IPS DF 6.9 (cell line): ENCODE results near the gene SIPA1.

Experiments
- DNase-seq: peaks from one replicate; pipeline ENCODE4 v3.0.0-alpha.2; 2013; ENCODE audit warnings: low read depth, low spot score
- H3K27ac ChIP-seq: one replicate; pipeline ENCODE4 v1.5.1; 2013; ENCODE audit warnings: low read length, control low read depth
- H3K27me3 ChIP-seq: 2 replicates; pipeline ENCODE4 v1.6.1; 2013; ENCODE audit warnings: mild to moderate bottlenecking, low read length; ENCODE audit not compliant: control insufficient read depth, insufficient read depth
- H3K36me3 ChIP-seq: 2 replicates; pipeline ENCODE4 v1.6.1; 2013; ENCODE audit warnings: low read length; ENCODE audit not compliant: control insufficient read depth, insufficient read depth
- H3K4me1 ChIP-seq: 2 replicates; pipeline ENCODE4 v1.6.1; 2013; ENCODE audit warnings: low read length; ENCODE audit not compliant: control insufficient read depth, insufficient read depth
- H3K4me3 ChIP-seq: 2 replicates; pipeline ENCODE4 v1.5.1; 2013; ENCODE audit warnings: mild to moderate bottlenecking, low read length
- H3K9me3 ChIP-seq: 2 replicates; pipeline ENCODE4 v1.6.1; 2013; ENCODE audit warnings: low read length, inconsistent platforms; ENCODE audit not compliant: control insufficient read depth, insufficient read depth
- WGBS: extraction: QIAGEN DNeasy Blood & Tissue Kit; methylation state at CpG from one replicate; pipeline ENCODE4 v1.1.7; 2013; ENCODE audit warnings: mixed read lengths, missing lambda C conversion rate; ENCODE audit not compliant: insufficient read length, insufficient coverage; 5-methylcytosine and 5-hydroxymethylcytosine counted together

SIPA1 gene

GRCh38 chr11:65617136-65617850 is 20.6 kb upstream of the SIPA1 start:
- Histone ChIP-seq H3K9me3 (no peaks in the 10 kb centered on the region), H3K4me1 (peaks cover 4% of the 10 kb centered on the region; the same call in 1 of the 2 replicates), H3K27me3 (no peaks in the 10 kb centered on the region), H3K36me3 (peaks cover 37% of the 10 kb centered on the region), H3K27ac (no peak overlapping the region), H3K4me3 (no peak overlapping the region)
- no peak for DNase-seq
- WGBS: no CpG with 5 or more reads among the region's 17 CpGs

- peaks cover 4% of the 10 kb centered on the region; the same call in 1 of the 2 replicates for H3K4me1 ChIP-seq
- H3K36me3 ChIP-seq: peaks cover 37% of the 10 kb centered on the region
- no peak for DNase-seq
- H3K9me3 ChIP-seq: no peaks in the 10 kb centered on the region
- no peak overlapping the region for H3K4me3 ChIP-seq
- no peak overlapping the region for H3K27ac ChIP-seq
- WGBS: no CpG with 5 or more reads among the region's 33 CpGs
- no peaks in the 10 kb centered on the region for H3K27me3 ChIP-seq
These were observed 19.7 kb upstream of the SIPA1 start for GRCh38 chr11:65617990-65618751.

- Histone ChIP-seq H3K36me3 (peaks cover 37% of the 10 kb centered on the region), H3K27me3 (no peaks in the 10 kb centered on the region), H3K4me3 (no peak overlapping the region), H3K9me3 (no peaks in the 10 kb centered on the region), H3K27ac (no peak overlapping the region), H3K4me1 (peaks cover 2% of the 10 kb centered on the region; the same call in 1 of the 2 replicates)
- WGBS: no CpG with 5 or more reads among the region's 14 CpGs
- DNase-seq: no peak
These were observed 19.1 kb upstream of the SIPA1 start for GRCh38 chr11:65618763-65619162.

GRCh38 chr11:65619281-65619928 is 18.5 kb upstream of the SIPA1 start:
- Histone ChIP-seq H3K4me1 (peaks cover 2% of the 10 kb centered on the region; the same call in 1 of the 2 replicates), H3K36me3 (peaks cover 37% of the 10 kb centered on the region), H3K27ac (no peak overlapping the region), H3K9me3 (no peaks in the 10 kb centered on the region), H3K27me3 (no peaks in the 10 kb centered on the region), H3K4me3 (no peak overlapping the region)
- DNase-seq: no peak
- no CpG with 5 or more reads among the region's 29 CpGs for WGBS

GRCh38 chr11:65620666-65621065 is 17.2 kb upstream of the SIPA1 start:
- no peaks in the 10 kb centered on the region for H3K9me3 ChIP-seq
- H3K27me3 ChIP-seq: no peaks in the 10 kb centered on the region
- H3K4me3 ChIP-seq: no peak overlapping the region
- H3K4me1 ChIP-seq: peaks cover 2% of the 10 kb centered on the region; the same call in 1 of the 2 replicates
- DNase-seq: no peak
- WGBS: no CpG with 5 or more reads among the region's 19 CpGs
- H3K27ac ChIP-seq: no peak overlapping the region
- peaks cover 43% of the 10 kb centered on the region for H3K36me3 ChIP-seq

GRCh38 chr11:65621460-65621859 is 16.4 kb upstream of the SIPA1 start:
- H3K36me3 ChIP-seq: peaks cover 47% of the 10 kb centered on the region
- no peak overlapping the region for H3K4me3 ChIP-seq
- no CpG with 5 or more reads among the region's 14 CpGs for WGBS

GRCh38 chr11:65622011-65622410 is 15.9 kb upstream of the SIPA1 start:
- no peak overlapping the region for H3K4me3 ChIP-seq
- no peaks in the 10 kb centered on the region for H3K9me3 ChIP-seq
- no peak for DNase-seq
- no peaks in the 10 kb centered on the region for H3K27me3 ChIP-seq
- H3K4me1 ChIP-seq: no peaks in the 10 kb centered on the region
- no peak overlapping the region for H3K27ac ChIP-seq
- no CpG with 5 or more reads among the region's 16 CpGs for WGBS
- H3K36me3 ChIP-seq: peaks cover 52% of the 10 kb centered on the region

More at GRCh38 chr11:65621460-65621859, 16.4 kb upstream of the SIPA1 start:
- DNase-seq: no peak
- H3K27ac ChIP-seq: no peak overlapping the region
- H3K9me3 ChIP-seq: no peaks in the 10 kb centered on the region
- 0 out of 2 replicates have a peak, but pooled peaks cover 2% of the 10 kb centered on the region for H3K4me1 ChIP-seq
- H3K27me3 ChIP-seq: no peaks in the 10 kb centered on the region

GRCh38 chr11:65623177-65623576 is 14.7 kb upstream of the SIPA1 start:
- Histone ChIP-seq H3K36me3 (peaks cover 54% of the 10 kb centered on the region), H3K27ac (no peak overlapping the region), H3K27me3 (no peaks in the 10 kb centered on the region), H3K4me3 (no peak overlapping the region), H3K9me3 (no peaks in the 10 kb centered on the region), H3K4me1 (no peaks in the 10 kb centered on the region)
- no CpG with 5 or more reads among the region's 14 CpGs for whole genome bisulfite sequencing
- no peak for DNase-seq

GRCh38 chr11:65623852-65624616 is 13.9 kb upstream of the SIPA1 start:
- Histone ChIP-seq H3K4me3 (no peak overlapping the region), H3K27me3 (no peaks in the 10 kb centered on the region), H3K4me1 (no peaks in the 10 kb centered on the region), H3K9me3 (no peaks in the 10 kb centered on the region), H3K36me3 (peaks cover 53% of the 10 kb centered on the region), H3K27ac (no peak overlapping the region)
- no CpG with 5 or more reads among the region's 25 CpGs for WGBS
- no peak for DNase-seq
